K562 (cell line): ENCODE results near the gene GPR42.

ENCODE experiments used
- CTCF ChIP-seq, 3 experiments: IDR thresholded peaks in 2 of 3; conservative IDR thresholded peaks in 1 of 3; 2 replicates each; pipeline ENCODE4 v1.5.1; 2011 to 2012; ENCODE audit warnings: low read length in 3 of 3, mild to moderate bottlenecking in 3 of 3, control low read depth in 2 of 3, improper control_type of control experiment in 1 of 3, inconsistent platforms in 1 of 3, low read depth in 1 of 3, mixed read lengths in 1 of 3, moderate library complexity in 1 of 3; ENCODE audit not compliant: insufficient read depth in 2 of 3
- E2F4 ChIP-seq: sonication (generic); formaldehyde crosslinking; IDR thresholded peaks from 2 replicates; pipeline ENCODE4 v1.8.0; 2022; ENCODE audit warnings: mild to moderate bottlenecking, low read depth, missing genetic modification reagents
- EP300 ChIP-seq: IDR thresholded peaks from 2 replicates; pipeline ENCODE4 v1.6.1; 2012; ENCODE audit warnings: low read length, improper control_type of control experiment
- HCFC1 ChIP-seq: IDR thresholded peaks from 2 replicates; pipeline ENCODE4 v1.6.1; 2012; ENCODE audit warnings: low read depth, low read length, improper control_type of control experiment
- HDAC3 ChIP-seq: fragments of 450-650 bp; IDR thresholded peaks from 2 replicates; pipeline ENCODE4 v1.6.1; 2018; ENCODE audit warnings: borderline replicate concordance, mild to moderate bottlenecking, moderate library complexity; ENCODE audit not compliant: partially characterized antibody
- MAFK ChIP-seq: IDR thresholded peaks from 2 replicates; pipeline ENCODE4 v1.6.1; 2011; ENCODE audit warnings: low read length, improper control_type of control experiment
- MEF2A ChIP-seq: IDR thresholded peaks from 2 replicates; pipeline ENCODE4 v1.6.1; 2011; ENCODE audit warnings: low read depth, mild to moderate bottlenecking, low read length, moderate library complexity; ENCODE audit not compliant: control insufficient read depth
- TAF7 ChIP-seq: fragments of 450-650 bp; IDR thresholded peaks from 2 replicates; pipeline ENCODE4 v1.6.1; 2016; ENCODE audit warnings: missing genetic modification characterization, missing compliant biosample characterization
- ZNF384 ChIP-seq: IDR thresholded peaks from 2 replicates; pipeline ENCODE4 v1.6.1; 2012; ENCODE audit warnings: low read depth, low read length, improper control_type of control experiment
- TF ChIP-seq, protein P1 (sequence below): sonication (generic); formaldehyde crosslinking; IDR thresholded peaks from 2 replicates; pipeline ENCODE4 v1.5.0; 2020; ENCODE audit warnings: missing genetic modification reagents
- TF ChIP-seq, protein P2 (sequence below): sonication (generic); formaldehyde crosslinking; IDR thresholded peaks from 2 replicates; pipeline ENCODE4 v1.8.1; 2023; ENCODE audit warnings: mild to moderate bottlenecking, missing genetic modification reagents

DNA sequence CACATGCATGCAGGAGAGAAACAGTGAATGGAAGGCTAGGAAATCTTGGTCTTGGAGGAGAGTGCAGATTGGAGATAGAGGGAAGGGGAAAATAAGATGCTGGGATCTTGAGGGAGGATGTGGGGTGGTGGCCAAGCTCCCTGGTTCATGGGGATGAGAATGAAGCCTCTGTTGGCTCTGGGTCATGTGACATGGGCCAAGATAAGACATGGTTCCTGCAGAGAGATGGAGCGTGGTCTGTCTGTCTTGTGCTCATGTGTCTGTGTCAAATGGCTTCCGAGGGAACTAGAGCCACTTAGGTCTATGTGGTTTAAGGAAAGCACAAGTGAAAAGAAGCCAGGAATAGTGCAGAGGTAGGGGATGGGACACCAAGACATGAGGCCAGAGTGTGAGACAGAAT is 46.4 kb downstream of the GPR42 start:
- TF ChIP-seq CTCF (IDR thresholded peaks at IDR 0.05 in 2 of 3, conservative IDR thresholded peaks at IDR 0.05 in 1 of 3; ENCODE audit: insufficient read depth in 2 of 3, low read depth in 1 of 3, low read length in 3 of 3) (no peak), MAFK (no peak), E2F4 (CRISPR knock-in tag) (no peak), TAF7 (no peak), MEF2A (no peak), HCFC1 (no peak), ZNF384 (no peak), EP300 (no peak), HDAC3 (no peak)
- TF ChIP-seq, protein P1, sequence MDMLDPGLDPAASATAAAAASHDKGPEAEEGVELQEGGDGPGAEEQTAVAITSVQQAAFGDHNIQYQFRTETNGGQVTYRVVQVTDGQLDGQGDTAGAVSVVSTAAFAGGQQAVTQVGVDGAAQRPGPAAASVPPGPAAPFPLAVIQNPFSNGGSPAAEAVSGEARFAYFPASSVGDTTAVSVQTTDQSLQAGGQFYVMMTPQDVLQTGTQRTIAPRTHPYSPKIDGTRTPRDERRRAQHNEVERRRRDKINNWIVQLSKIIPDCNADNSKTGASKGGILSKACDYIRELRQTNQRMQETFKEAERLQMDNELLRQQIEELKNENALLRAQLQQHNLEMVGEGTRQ (CRISPR knock-in tag) = peak; percentile 31; the same call in 1 of the 2 replicates
- TF ChIP-seq, protein P2, sequence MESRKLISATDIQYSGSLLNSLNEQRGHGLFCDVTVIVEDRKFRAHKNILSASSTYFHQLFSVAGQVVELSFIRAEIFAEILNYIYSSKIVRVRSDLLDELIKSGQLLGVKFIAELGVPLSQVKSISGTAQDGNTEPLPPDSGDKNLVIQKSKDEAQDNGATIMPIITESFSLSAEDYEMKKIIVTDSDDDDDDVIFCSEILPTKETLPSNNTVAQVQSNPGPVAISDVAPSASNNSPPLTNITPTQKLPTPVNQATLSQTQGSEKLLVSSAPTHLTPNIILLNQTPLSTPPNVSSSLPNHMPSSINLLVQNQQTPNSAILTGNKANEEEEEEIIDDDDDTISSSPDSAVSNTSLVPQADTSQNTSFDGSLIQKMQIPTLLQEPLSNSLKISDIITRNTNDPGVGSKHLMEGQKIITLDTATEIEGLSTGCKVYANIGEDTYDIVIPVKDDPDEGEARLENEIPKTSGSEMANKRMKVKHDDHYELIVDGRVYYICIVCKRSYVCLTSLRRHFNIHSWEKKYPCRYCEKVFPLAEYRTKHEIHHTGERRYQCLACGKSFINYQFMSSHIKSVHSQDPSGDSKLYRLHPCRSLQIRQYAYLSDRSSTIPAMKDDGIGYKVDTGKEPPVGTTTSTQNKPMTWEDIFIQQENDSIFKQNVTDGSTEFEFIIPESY (CRISPR knock-in tag) = no peak
